OCI-LY7 (cell line): ENCODE results near the gene ZIC2. TPM values are rescaled to one million over a fixed set of nuclear protein-coding genes. Genes with fewer than 3 reads are reported as not detected.

Source experiments
- BruUV-seq: library from RNA; stranded (reverse); fragments of 400-500 nt; replicated peaks from 2 replicates; lab custom pipeline; 2021; lab: Mats Ljungman, UMichigan
- CTCF ChIA-PET: fragments of 300-600 bp; sonication (Branson Sonifier 250); formaldehyde crosslinking; loops from one replicate; lab custom pipeline; 2022; ENCODE audit warnings: antibody characterized with exemption; ENCODE audit not compliant: unreplicated experiment; lab: Charles Lee
- POLR2A ChIA-PET: fragments of 300-600 bp; sonication (Branson Sonifier 250); formaldehyde crosslinking; loops from one replicate; lab custom pipeline; 2022; ENCODE audit warnings: antibody characterized with exemption; lab: Charles Lee
- DNase-seq: peaks from one replicate; pipeline ENCODE4 v3.0.0-alpha.2; 2015; ENCODE audit warnings: low spot score
- H2AFZ ChIP-seq: fragments of 200-600 bp; sonication (generic), shearing (Covaris generic); 2 replicates; pipeline ENCODE4 v1.6.1; 2014; ENCODE audit warnings: mild to moderate bottlenecking, antibody characterized with exemption, low read length, moderate library complexity
- H3K27ac ChIP-seq: fragments of 200-600 bp; sonication (generic); 2 replicates; pipeline ENCODE4 v1.5.1; 2014; ENCODE audit warnings: mixed run types, low read depth, mild to moderate bottlenecking, moderate library complexity, low read length, inconsistent platforms; ENCODE audit not compliant: poor library complexity, severe bottlenecking
- H3K36me3 ChIP-seq: fragments of 200-600 bp; sonication (generic); 2 replicates; pipeline ENCODE4 v1.6.1; 2014; ENCODE audit warnings: mild to moderate bottlenecking, antibody characterized with exemption, low read length, moderate library complexity, mixed read lengths; ENCODE audit not compliant: insufficient read depth
- H3K4me1 ChIP-seq: fragments of 200-600 bp; sonication (generic); 2 replicates; pipeline ENCODE4 v1.5.1; 2014; ENCODE audit warnings: mild to moderate bottlenecking, low read length; ENCODE audit not compliant: insufficient read depth, poor library complexity, severe bottlenecking
- H3K4me2 ChIP-seq: fragments of 200-600 bp; sonication (generic); 2 replicates; pipeline ENCODE4 v1.6.1; 2014; ENCODE audit warnings: mild to moderate bottlenecking, low read length
- H3K4me3 ChIP-seq: fragments of 200-600 bp; sonication (generic); 2 replicates; pipeline ENCODE4 v1.5.1; 2014; ENCODE audit warnings: mild to moderate bottlenecking, low read depth, low read length; ENCODE audit not compliant: poor library complexity, severe bottlenecking
- H3K79me2 ChIP-seq: fragments of 200-600 bp; sonication (generic); 2 replicates; pipeline ENCODE4 v1.6.1; 2016; ENCODE audit warnings: low read depth, mild to moderate bottlenecking, low read length, moderate library complexity, mixed read lengths; ENCODE audit not compliant: insufficient read depth
- H3K9me2 ChIP-seq: fragments of 200-600 bp; sonication (generic); 2 replicates; pipeline ENCODE4 v1.6.1; 2016; ENCODE audit warnings: mild to moderate bottlenecking, low read length, mixed read lengths; ENCODE audit not compliant: insufficient read depth
- H3K9me3 ChIP-seq: fragments of 200-600 bp; sonication (generic); 2 replicates; pipeline ENCODE4 v1.6.1; 2014; ENCODE audit warnings: mild to moderate bottlenecking, mixed run types, low read length, mixed read lengths
- H4K20me1 ChIP-seq: fragments of 200-600 bp; sonication (generic); 2 replicates; pipeline ENCODE4 v1.6.1; 2014; ENCODE audit warnings: mild to moderate bottlenecking, antibody characterized with exemption, low read length, moderate library complexity, mixed read lengths; ENCODE audit not compliant: insufficient read depth
- EZH2phosphoT487 ChIP-seq: fragments of 200-600 bp; sonication (generic); IDR thresholded peaks from 2 replicates; pipeline ENCODE4 v1.6.1; 2018; ENCODE audit warnings: low read depth, borderline replicate concordance, mild to moderate bottlenecking, mixed run types, antibody characterized with exemption, low read length, moderate library complexity, mixed read lengths
- intact Hi-C: fragments of 100-400 bp; cut with micrococcal nuclease; formaldehyde crosslinking; loops from one replicate; pipeline ENCODE4 v1.10.0; 2022; ENCODE audit not compliant: unreplicated experiment
- total RNA-seq, 2 experiments: library from RNA; depleted of rRNA in 1 of 2; stranded (reverse); fragments of >200 nt in 1 of 2; shearing (Covaris generic) in 1 of 2; gene quantifications; 2 replicates each; pipeline ENCODE4 v1.2.3, GENCODE V29; 2014 to 2022
- TF ChIP-seq, protein P1 (sequence below): fragments of 200-600 bp; sonication (generic); conservative IDR thresholded peaks from 2 replicates; pipeline ENCODE4 v1.5.1; 2014; ENCODE audit warnings: mild to moderate bottlenecking, antibody characterized with exemption, low read length, moderate library complexity, mixed read lengths

Gene ZIC2
- total RNA-seq, 2 experiments from 2014 or later, result not detected

GRCh38 chr13:99959540-99960230 lies 21.9 kb upstream of the ZIC2 start:
- no peaks in the 10 kb centered on the region for H3K9me2 ChIP-seq
- H4K20me1 ChIP-seq, result no peaks in the 10 kb centered on the region
- no peaks in the 10 kb centered on the region for H3K36me3 ChIP-seq
- no TSS peak for BruUV-seq
- H2AFZ ChIP-seq, result no peak overlapping the region
- TF ChIP-seq EZH2phosphoT487, result no peak
- TF ChIP-seq, protein P1, sequence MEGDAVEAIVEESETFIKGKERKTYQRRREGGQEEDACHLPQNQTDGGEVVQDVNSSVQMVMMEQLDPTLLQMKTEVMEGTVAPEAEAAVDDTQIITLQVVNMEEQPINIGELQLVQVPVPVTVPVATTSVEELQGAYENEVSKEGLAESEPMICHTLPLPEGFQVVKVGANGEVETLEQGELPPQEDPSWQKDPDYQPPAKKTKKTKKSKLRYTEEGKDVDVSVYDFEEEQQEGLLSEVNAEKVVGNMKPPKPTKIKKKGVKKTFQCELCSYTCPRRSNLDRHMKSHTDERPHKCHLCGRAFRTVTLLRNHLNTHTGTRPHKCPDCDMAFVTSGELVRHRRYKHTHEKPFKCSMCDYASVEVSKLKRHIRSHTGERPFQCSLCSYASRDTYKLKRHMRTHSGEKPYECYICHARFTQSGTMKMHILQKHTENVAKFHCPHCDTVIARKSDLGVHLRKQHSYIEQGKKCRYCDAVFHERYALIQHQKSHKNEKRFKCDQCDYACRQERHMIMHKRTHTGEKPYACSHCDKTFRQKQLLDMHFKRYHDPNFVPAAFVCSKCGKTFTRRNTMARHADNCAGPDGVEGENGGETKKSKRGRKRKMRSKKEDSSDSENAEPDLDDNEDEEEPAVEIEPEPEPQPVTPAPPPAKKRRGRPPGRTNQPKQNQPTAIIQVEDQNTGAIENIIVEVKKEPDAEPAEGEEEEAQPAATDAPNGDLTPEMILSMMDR, result no peak
- no peak for DNase-seq
- H3K4me2 ChIP-seq, result no peak overlapping the region
- intact Hi-C loops, result no loop called here
- POLR2A ChIA-PET, result no interaction called here
- H3K4me1 ChIP-seq, result no peaks in the 10 kb centered on the region
- H3K79me2 ChIP-seq, result no peaks in the 10 kb centered on the region
- no peak overlapping the region for H3K27ac ChIP-seq
- no peaks in the 10 kb centered on the region for H3K9me3 ChIP-seq
- no peak overlapping the region for H3K4me3 ChIP-seq
- CTCF ChIA-PET, result no interaction called here

DNA sequence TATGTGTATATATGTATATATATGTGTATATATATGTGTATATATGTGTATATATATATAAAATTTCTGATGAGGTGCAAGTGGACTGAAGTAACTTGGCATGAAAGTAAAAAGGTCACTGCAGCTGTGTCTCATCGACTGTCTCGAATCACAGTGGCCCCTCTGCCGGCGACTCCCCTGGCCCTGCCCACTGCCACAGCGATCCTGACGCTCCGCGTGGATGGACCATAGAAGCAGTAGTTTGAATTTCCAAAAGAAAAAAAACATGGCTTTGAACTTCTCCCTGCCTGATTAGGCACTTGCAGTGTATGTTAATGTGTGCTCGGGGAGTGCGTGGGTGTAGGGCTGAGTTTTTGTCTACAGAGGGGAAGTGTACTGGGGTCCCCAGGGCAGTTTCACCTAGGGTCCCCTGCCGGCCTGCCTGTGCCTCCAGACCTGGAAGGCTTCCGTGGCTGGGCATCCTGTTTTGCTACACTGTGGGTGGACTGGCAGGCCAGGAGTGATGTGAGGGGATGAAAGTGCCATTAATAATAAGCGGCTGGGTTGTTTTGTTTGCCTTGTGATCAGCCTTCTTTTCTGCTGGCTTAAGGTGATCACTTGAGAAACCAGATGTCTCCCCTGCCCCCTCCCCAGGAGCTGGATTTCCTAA lies 20.8 kb upstream of the ZIC2 start:
- CTCF ChIA-PET, result no interaction called here
- BruUV-seq, result no TSS peak
- intact Hi-C loops, result no loop called here

More for the DNA sequence above, 20.8 kb upstream of the ZIC2 start:
- H3K27ac ChIP-seq, result no peak overlapping the region
- no peaks in the 10 kb centered on the region for H3K36me3 ChIP-seq
- POLR2A ChIA-PET, result no interaction called here
- no peak overlapping the region for H3K4me3 ChIP-seq
- H3K9me3 ChIP-seq, result no peaks in the 10 kb centered on the region
- no peak overlapping the region for H3K4me2 ChIP-seq
- no peaks in the 10 kb centered on the region for H3K9me2 ChIP-seq
- no peaks in the 10 kb centered on the region for H3K4me1 ChIP-seq
- no peak overlapping the region for H2AFZ ChIP-seq
- no peak for DNase-seq
- H3K79me2 ChIP-seq, result no peaks in the 10 kb centered on the region
- H4K20me1 ChIP-seq, result no peaks in the 10 kb centered on the region
- no peak for TF ChIP-seq EZH2phosphoT487
- TF ChIP-seq, protein P1, result no peak
